ENCODE results near the gene CHST8.
"Not testable (repeated sequence)": the region's sequence is repeated elsewhere in the genome, so short reads cannot be mapped to it uniquely, and the experiment has no call there.

Gene CHST8

DNA sequence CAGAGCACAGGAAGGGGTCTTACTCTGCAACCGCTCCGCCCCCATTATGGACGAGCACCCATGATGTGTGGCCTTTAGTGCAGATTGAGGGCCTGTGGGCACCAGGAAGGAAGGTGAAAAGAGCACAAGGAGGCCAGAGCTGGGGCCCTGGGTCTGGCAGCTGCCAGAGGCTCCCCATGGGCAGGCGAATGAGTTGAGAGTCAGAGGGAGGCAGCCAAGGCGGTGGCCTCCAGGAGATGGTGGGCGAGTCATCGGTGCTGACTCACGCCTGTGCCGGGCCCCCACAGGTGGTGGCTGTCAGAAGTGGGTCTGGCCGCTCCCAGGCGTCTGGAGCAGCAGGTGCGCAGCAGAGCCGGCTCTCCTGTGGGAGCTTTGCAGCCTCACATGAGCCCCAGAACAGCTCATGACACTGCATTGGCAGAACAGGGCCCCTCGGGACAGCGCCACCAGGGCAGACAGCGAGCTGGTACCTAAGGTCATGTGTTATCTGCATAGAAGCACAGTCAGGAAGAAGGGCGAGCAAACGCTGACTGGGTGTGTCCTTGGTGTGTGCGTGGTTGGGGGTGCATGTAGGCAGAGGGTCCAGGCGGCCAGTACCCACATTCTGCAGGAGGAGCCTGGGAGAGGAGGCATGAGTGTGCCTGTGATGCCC, 68.8 kb downstream of the CHST8 start:
- peak; percentile 26 for DNase-seq (ENCODE audit: low spot score)

GRCh38 chr19:33691030-33691427, 69.3 kb downstream of the CHST8 start:
- DNase-seq (ENCODE audit: low spot score) = no peak

GRCh38 chr19:33691736-33692135, 70.0 kb downstream of the CHST8 start:
- DNase-seq (ENCODE audit: low spot score) = no peak

DNA sequence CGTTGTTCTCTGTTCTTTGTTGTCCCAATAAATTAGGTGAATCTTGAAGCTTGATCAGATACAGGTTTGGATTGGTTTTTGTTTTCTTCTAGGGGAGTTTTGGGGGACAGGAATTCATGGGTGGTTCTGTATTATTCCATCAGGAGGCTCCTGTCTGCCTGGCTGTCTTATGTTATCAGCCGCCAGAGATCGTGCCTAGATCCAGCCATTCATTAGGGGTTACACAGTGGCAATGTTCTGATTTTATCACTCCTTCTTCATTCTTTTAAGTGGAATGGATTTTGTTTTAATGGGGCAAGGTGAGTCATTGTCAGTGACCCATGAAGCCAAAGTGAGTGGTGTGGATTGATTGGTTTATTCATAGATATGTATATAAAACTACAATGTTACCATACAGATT, 71.9 kb downstream of the CHST8 start:
- no peak for DNase-seq (ENCODE audit: low spot score)

DNA sequence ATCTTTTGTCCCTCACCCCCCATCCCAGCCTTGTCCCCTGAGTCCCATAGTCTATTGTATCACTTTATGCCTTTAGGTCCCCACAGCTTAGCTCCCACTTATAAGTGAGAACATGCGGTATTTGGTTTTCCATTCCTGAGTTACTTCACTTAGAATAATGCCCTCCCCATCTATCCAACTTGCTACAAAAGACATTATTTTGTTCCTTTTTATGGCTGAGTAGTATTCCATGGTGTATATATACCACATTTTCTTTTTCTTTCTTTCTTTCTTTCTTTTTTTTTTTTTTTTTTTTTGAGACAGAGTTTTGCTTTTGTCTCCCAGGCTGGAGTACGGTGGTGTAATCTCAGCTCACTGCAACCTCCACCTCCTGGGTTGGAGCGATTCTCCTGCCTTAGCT, 73.8 kb downstream of the CHST8 start:
- not testable (repeated sequence) for DNase-seq (ENCODE audit: low spot score)

DNA sequence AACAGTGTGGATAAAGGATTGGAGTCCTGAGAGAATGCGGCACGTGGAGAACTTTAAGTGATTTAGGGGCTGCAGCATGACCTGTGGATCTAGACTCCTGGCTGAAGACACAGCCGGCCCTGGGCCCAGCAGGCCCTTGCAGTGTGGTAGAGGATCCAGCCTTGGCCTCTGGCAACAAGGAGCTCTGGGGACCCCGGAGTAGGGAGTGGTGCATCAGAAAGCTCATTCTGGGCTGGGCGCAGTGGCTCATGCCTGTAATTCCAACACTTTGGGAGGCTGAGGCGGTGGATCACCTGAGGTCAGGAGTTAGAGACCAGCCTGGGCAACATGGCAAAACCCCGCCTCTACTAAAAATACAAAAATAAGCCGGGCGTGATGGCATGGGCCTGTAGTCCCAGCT, 76.0 kb downstream of the CHST8 start:
- DNase-seq (ENCODE audit: low spot score) = no peak

DNA sequence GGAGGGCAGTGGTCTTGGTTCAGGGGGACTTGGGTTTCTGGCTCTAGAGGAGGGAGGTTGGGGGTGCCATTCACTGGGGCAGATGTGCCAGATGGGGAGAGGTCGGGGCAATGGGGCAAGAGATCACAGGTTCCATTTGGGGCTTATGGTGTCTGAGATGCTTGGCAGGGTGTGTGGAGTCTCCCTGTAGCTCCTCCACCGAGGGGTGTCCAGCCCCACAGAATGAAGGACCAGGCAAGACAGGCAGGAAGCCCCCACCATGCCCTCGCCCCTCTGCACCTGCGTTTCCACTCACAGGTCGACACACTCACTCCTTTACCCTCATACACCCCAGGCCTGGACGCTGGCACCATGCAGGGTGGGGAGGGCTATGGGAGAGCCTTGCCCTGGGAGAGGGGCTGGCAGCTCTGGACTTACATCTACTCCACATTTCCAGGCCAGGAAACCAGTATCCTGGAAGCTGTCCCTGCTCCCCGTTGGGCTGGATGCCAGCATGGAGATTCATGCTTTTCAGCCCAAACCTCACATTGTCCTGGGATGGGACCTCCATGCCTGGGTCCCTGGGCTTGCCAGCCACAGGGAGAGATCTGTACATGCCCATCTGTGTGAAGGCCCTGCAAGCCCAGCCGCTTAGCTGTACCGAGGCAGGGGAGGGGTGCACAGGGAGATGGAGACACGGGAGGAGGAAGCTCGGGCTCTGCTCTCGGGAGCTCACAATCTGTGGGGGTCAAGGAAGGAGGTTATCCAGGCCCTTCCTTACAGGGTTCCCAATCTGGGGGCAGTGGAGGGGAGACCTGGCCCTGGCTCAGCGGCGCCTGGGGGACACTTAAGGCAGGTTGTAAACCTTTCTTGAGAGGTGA, 77.1 kb downstream of the CHST8 start:
- no peak for DNase-seq (ENCODE audit: low spot score)

DNA sequence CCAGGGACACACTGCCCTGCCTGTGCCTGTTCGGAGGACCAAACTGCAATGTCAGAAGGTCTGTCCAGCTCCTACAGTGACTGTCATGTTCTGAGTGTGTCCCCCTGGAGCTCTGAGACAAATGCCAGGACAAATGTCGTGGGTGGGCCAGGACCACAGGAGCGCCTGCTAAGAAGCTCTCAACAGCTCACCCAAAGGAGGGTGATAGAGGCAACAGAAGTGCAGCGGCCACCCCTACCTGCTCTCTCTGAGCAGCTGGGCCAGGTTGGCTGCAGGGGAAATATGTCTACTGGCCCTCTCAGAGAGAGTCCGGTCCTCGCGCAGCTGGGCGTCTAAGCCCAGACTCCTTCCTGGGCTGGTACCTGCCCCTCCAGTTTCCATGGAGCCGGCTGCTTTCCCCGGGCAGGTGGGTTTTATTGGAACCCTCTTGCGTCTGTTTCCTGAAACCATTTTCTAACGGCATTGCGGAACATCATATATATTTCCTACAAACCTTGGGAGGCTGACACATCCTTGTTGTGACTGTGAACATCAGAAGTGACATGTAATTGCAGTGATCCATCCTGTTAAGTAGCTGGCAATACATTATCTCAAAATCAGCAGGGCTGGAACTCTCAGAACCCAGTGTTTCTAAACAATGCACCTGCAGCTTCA, 78.1 kb downstream of the CHST8 start:
- DNase-seq (ENCODE audit: low spot score) = no peak

DNA sequence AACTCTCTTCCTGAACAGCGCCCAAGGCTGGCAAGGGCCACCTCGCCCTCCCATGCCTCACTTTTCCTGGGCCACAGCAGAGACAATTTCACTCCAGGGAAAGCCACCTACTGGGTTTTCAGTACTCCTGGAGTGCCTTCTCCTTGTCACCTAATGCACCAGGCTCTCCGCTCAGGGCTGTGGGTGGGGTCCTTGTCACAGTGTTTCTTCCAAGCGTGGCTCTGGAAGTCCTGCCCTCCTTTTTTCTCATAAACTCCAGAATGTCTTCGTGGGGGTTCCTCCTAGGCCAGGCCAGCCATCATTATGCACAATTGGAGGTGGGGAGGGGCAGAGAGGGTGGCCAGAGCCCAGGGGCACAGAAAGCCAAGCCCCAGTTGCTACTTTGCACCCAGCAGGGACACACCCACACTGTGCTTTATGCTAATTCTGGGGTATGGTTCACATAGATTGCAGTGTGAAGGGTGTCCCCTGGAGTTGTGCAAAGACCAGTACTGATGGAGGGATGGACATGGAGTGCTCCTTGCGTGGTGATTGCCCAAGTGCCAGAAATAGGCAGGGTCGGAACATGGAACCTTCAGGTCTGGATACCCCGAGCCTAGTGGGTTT, 78.8 kb downstream of the CHST8 start:
- DNase-seq (ENCODE audit: low spot score) = no peak

GRCh38 chr19:33701565-33701964, 79.8 kb downstream of the CHST8 start:
- DNase-seq (ENCODE audit: low spot score) = no peak

GRCh38 chr19:33702606-33703437, 81.1 kb downstream of the CHST8 start:
- no peak for DNase-seq (ENCODE audit: low spot score)

DNA sequence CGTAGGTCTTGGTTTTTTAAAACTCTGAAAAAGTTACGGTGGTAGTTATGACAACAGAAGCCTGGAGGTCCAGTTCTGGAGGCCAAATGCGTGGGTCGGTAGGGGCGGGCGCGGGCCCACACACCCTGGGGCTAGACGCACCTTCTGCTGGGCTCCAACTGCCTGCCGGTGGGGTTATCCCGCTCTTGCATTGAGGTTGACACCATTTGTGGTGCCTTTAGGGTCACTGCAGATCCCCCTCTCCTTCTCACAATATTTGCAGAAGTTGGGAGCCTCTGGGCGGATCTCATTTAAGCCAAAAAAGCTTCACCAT, 81.6 kb downstream of the CHST8 start:
- DNase-seq (ENCODE audit: low spot score) = no peak

GRCh38 chr19:33703821-33704220, 82.1 kb downstream of the CHST8 start:
- no peak for DNase-seq (ENCODE audit: low spot score)

DNA sequence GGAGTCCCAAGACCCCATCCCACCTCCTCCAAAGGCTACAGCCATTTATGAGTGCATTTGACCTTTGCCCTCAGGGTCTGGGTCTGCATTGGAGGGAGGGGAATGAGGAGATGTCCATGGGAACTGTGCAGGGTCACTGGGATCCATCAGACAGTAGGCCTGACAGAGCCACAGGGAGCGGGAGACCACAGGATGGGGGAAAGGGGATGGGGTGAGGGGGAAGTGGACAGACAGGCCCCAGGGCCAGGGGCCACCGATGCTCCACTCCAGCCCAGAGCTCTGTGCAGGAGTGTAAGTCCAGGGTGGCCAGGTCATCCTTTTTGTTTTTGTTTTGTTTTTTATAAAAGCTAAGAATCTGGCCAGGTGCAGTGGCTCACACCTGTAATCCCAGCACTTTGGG, 82.5 kb downstream of the CHST8 start:
- no peak for DNase-seq (ENCODE audit: low spot score)

DNA sequence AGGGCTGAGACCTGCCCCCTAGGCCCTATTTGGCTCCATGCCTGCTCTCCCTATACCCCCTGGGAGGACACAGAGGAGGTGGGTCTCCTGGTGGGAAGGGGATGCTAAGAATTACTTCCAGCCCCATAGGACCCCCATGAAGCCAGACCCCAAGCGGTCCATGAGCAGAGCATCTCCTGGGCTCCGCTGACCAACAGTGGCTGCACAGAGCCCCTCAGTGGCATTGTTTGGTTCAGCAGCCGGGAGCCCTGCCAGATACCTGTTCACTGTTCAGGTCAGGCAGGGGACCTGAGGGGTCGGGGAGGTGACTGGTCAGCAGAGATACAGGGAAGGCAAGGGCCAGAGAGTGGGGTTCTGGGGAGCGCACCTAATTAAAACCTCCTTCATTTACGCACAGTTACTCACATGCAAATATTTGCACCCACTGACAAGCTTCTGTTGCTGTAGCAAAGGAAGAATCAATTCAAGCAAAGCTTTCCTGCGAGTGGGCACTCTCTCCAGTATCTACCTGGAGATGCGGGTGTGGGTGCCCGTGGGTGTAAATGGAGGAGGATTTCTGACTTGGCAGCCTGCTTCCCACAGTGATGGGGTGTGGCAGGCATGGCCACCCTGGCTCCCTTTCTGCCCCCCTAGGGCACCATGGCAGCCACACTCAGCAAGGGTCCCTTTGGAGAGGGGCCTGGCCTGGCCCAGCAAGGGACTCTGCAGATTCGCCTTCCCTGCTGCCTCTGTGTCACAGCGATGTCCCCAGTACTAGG, 83.5 kb downstream of the CHST8 start:
- DNase-seq (ENCODE audit: low spot score) = no peak

- no peak for DNase-seq (ENCODE audit: low spot score)
Measured at GRCh38 chr19:33705860-33706259, 84.1 kb downstream of the CHST8 start.

GRCh38 chr19:33706631-33707030, 84.9 kb downstream of the CHST8 start:
- no peak for DNase-seq (ENCODE audit: low spot score)

DNA sequence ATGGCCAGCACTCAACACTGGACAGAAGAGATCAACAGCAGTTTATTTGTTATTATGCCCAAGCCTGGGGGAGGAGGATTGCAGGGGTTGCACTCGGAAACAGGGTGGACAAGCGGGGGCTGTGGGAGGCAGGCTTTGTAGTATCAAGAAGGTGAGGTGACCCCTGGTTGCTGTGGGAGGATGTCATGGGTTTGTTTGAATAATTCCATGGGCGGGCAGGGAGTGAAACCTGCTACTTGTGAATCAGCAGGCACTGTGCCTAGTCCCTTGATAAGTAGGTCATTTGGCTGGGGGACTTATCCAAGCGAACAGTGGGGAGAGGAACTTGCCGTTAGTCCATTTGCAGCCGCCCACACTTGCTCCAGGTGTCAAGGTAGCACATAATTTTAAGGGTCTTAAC, 90.5 kb downstream of the CHST8 start:
- no peak for DNase-seq (ENCODE audit: low spot score)

- no peak for DNase-seq (ENCODE audit: low spot score)
Measured at GRCh38 chr19:33713194-33713593, 91.4 kb downstream of the CHST8 start.

DNA sequence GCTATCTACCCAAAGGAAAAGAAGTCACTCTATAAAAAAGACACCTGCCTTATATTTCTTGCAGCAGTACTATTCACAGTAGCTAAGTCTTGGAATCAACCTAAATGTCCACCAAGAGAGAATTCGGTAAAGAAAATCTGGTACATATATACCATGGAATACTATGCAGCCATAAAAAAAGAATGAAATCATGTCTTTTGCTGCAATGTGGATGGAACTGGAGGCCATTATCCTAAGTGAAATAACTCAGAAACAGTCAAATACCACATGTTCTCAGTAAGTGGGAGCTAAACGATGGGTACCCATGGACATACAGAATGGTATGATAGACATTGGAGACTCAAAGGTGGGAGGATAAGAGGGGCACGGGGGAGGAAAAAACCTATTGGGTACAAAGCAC, 92.4 kb downstream of the CHST8 start:
- no peak for DNase-seq (ENCODE audit: low spot score)

DNA sequence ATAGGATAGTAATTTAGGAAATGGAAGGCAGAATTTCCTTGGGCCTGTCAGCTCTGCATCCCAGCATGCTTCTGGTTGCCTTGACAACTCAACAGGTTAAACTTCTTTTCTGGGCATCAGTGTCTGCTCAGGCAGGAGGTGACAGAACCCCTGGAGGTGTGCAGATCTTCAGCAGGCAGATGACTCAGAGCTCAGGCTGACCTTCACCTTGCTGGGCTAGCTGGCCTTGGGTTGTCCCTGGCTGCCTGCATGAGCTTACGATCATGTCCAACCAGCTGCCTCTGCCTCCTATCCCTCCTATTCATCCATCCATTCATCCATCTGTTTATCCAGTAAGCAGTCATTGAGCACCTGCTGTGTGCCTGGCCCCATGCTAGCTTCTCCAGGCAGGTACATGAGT, 93.7 kb downstream of the CHST8 start:
- DNase-seq (ENCODE audit: low spot score) = no peak
